Measurements from ENCODE around the gene ARHGEF19. TPM values are rescaled to one million over a fixed set of nuclear protein-coding genes. Genes with fewer than 3 reads are reported as not detected.
A peak's percentile ranks its signal among the peaks of the same experiment; 100 is the strongest.

ARHGEF19 gene
- total and polyA plus RNA-seq, 9 of the 15 experiments (the other 6 are each of a cell fraction or from before 2014, with no cell fraction given), result 0.73 to 21.0 (median 5.2) TPM

GRCh38 chr1:16207318-16208269 is 4.9 kb downstream of the ARHGEF19 start (continued):
- no peak for TF ChIP-seq AFF4 (CRISPR knock-in tag; IDR thresholded peaks at IDR 0.05)
- no peak for TF ChIP-seq ZNF695 (CRISPR knock-in tag; IDR thresholded peaks at IDR 0.05)
- peak; percentile 54; the same call in 1 of the 2 replicates for TF ChIP-seq ZBTB40 (IDR thresholded peaks at IDR 0.05)
- TF ChIP-seq ZBTB40 (CRISPR knock-in tag; IDR thresholded peaks at IDR 0.05), result no peak
- TF ChIP-seq GTF2F1 (IDR thresholded peaks at IDR 0.05; ENCODE audit: low read depth, low read length), result no peak
- TF ChIP-seq NR2F6 (CRISPR knock-in tag; IDR thresholded peaks at IDR 0.05), result 0 out of 2 replicates have a peak, but pooled peaks have one; percentile 26
- TF ChIP-seq CBX8 (IDR thresholded peaks at IDR 0.05; ENCODE audit: borderline replicate concordance, extremely low read depth, low read depth, low read length, poor library complexity, severe bottlenecking), result no peak
- no peak for TF ChIP-seq RBM14 (IDR thresholded peaks at IDR 0.05; ENCODE audit: borderline replicate concordance, insufficient read depth, low read depth, low read length)
- no peak for TF ChIP-seq LEF1 (IDR thresholded peaks at IDR 0.05)
- TF ChIP-seq BCOR (IDR thresholded peaks at IDR 0.05), result peak; percentile 95
- peak; percentile 17; the same call in 1 of the 2 replicates for TF ChIP-seq TGIF2 (CRISPR knock-in tag; IDR thresholded peaks at IDR 0.05)
- no peak for TF ChIP-seq CCAR2 (IDR thresholded peaks at IDR 0.05; ENCODE audit: low read depth, low read length)
- no peak for TF ChIP-seq NCOA6 (IDR thresholded peaks at IDR 0.05)
- peak; percentile 2 for TF ChIP-seq PRPF4 (IDR thresholded peaks at IDR 0.05; ENCODE audit: insufficient read depth, low read depth, low read length, poor library complexity, severe bottlenecking)

Data from K562 (cell line).